K562 (cell line): ENCODE data around the gene FGGY. TPM values are rescaled to one million over a fixed set of nuclear protein-coding genes. Genes with fewer than 3 reads are reported as not detected.

Experiments used
- BCL6 ChIP-seq: fragments of 250-450 bp; sonication (Bioruptor Pico); IDR thresholded peaks from 2 replicates; pipeline ENCODE4 v1.4.0; 2020
- BRCA1 ChIP-seq, 2 experiments: fragments of 450-650 bp in 1 of 2; sonication (generic) in 1 of 2; formaldehyde crosslinking in 1 of 2; IDR thresholded peaks; 2 replicates each; pipeline versions ENCODE4 v1.5.0 to v1.6.1; 2017 to 2020; ENCODE audit warnings: mild to moderate bottlenecking in 1 of 2, missing genetic modification reagents in 1 of 2
- CBFA2T2 ChIP-seq: fragments of 450-650 bp; conservative IDR thresholded peaks from 2 replicates; pipeline ENCODE4 v1.6.1; 2017; ENCODE audit warnings: mild to moderate bottlenecking
- CBFB ChIP-seq: sonication (generic); formaldehyde crosslinking; IDR thresholded peaks from 2 replicates; pipeline ENCODE4 v1.4.0; 2020; ENCODE audit warnings: mild to moderate bottlenecking, missing genetic modification reagents
- DDX20 ChIP-seq: fragments of 450-650 bp; IDR thresholded peaks from 2 replicates; pipeline ENCODE4 v1.6.1; 2016; ENCODE audit warnings: missing genetic modification characterization, low read depth, mild to moderate bottlenecking, missing compliant biosample characterization, moderate library complexity
- ELF2 ChIP-seq: fragments of 250-450 bp; sonication (Bioruptor Pico); IDR thresholded peaks from 2 replicates; pipeline ENCODE4 v1.5.0; 2021; ENCODE audit warnings: mild to moderate bottlenecking
- EWSR1 ChIP-seq: fragments of 450-650 bp; IDR thresholded peaks from 2 replicates; pipeline ENCODE4 v1.6.1; 2018; ENCODE audit warnings: borderline replicate concordance, mild to moderate bottlenecking, low read depth, moderate library complexity; ENCODE audit not compliant: partially characterized antibody
- NBN ChIP-seq: fragments of 450-650 bp; IDR thresholded peaks from 2 replicates; pipeline ENCODE4 v1.6.1; 2016; ENCODE audit warnings: low read depth, mild to moderate bottlenecking
- POLR2G ChIP-seq: fragments of 200-400 bp; formaldehyde crosslinking; IDR thresholded peaks from 2 replicates; pipeline ENCODE4 v1.6.1; 2017; ENCODE audit warnings: low read depth, mild to moderate bottlenecking, antibody characterized with exemption, low read length, moderate library complexity
- PTBP1 ChIP-seq: fragments of 200-400 bp; formaldehyde crosslinking; IDR thresholded peaks from 2 replicates; pipeline ENCODE4 v1.6.1; 2017; ENCODE audit warnings: low read depth, low read length
- SLC30A9 ChIP-seq: fragments of 250-450 bp; sonication (Bioruptor Pico); IDR thresholded peaks from 2 replicates; pipeline ENCODE4 v1.8.0; 2022; ENCODE audit warnings: mild to moderate bottlenecking, moderate library complexity
- TAF7 ChIP-seq: fragments of 450-650 bp; IDR thresholded peaks from 2 replicates; pipeline ENCODE4 v1.6.1; 2016; ENCODE audit warnings: missing genetic modification characterization, missing compliant biosample characterization
- TAF9B ChIP-seq: fragments of 450-650 bp; IDR thresholded peaks from 2 replicates; pipeline ENCODE4 v1.6.1; 2018; ENCODE audit warnings: mild to moderate bottlenecking; ENCODE audit not compliant: partially characterized antibody
- ZC3H11A ChIP-seq: IDR thresholded peaks from 2 replicates; pipeline ENCODE4 v1.6.1; 2012; ENCODE audit warnings: low read depth, low read length, improper control_type of control experiment
- ZNF780A ChIP-seq: fragments of 250-450 bp; sonication (Bioruptor Pico); IDR thresholded peaks from 2 replicates; pipeline ENCODE4 v1.5.0; 2021; ENCODE audit warnings: mild to moderate bottlenecking
- polyA plus RNA-seq, 8 experiments: library from polyadenylated mRNA; depleted of rRNA in 4 of 8; stranded (reverse) in 5 of 8; unstranded in 3 of 8; fragments of >200 nt; fragmentation: Nextera tagmentation in 2 of 8; fragmentation: Illumina TruSeq in 1 of 8; extraction: Ambion mirVana in 2 of 8; extraction: Trizol in 1 of 8; gene quantifications; 2 replicates each; pipeline versions ENCODE4 v1.2.1 to v1.2.3, GENCODE V29; 2011 to 2014; ENCODE audit warnings: inconsistent platforms in 1 of 8, missing spikeins in 1 of 8
- total RNA-seq, 7 experiments: library from RNA; depleted of rRNA in 6 of 7; stranded (reverse); fragments of >200 nt in 6 of 7; fragmentation: Illumina TruSeq in 2 of 7; extraction: Trizol in 2 of 7; gene quantifications; 2 replicates each; pipeline versions ENCODE4 v1.2.1 to v1.2.3, GENCODE V29; 2011 to 2021; ENCODE audit warnings: low replicate concordance in 1 of 7
- TF ChIP-seq, protein P1 (sequence below): sonication (generic); formaldehyde crosslinking; IDR thresholded peaks from 2 replicates; pipeline ENCODE4 v1.5.0; 2020; ENCODE audit warnings: missing genetic modification reagents
- TF ChIP-seq, protein P2 (sequence below): sonication (generic); formaldehyde crosslinking; IDR thresholded peaks from 2 replicates; pipeline ENCODE4 v1.8.0; 2023; ENCODE audit warnings: mild to moderate bottlenecking, missing genetic modification reagents
- TF ChIP-seq, protein P3 (sequence below): fragments of 450-650 bp; formaldehyde crosslinking; IDR thresholded peaks from 2 replicates; pipeline ENCODE4 v1.4.0; 2022; ENCODE audit warnings: missing genetic modification characterization

FGGY gene
- total and polyA plus RNA-seq, 9 of the 15 experiments (the other 6 are each of a cell fraction or from before 2014, with no cell fraction given) = 9.7 to 19.2 (median 12.6) TPM

DNA sequence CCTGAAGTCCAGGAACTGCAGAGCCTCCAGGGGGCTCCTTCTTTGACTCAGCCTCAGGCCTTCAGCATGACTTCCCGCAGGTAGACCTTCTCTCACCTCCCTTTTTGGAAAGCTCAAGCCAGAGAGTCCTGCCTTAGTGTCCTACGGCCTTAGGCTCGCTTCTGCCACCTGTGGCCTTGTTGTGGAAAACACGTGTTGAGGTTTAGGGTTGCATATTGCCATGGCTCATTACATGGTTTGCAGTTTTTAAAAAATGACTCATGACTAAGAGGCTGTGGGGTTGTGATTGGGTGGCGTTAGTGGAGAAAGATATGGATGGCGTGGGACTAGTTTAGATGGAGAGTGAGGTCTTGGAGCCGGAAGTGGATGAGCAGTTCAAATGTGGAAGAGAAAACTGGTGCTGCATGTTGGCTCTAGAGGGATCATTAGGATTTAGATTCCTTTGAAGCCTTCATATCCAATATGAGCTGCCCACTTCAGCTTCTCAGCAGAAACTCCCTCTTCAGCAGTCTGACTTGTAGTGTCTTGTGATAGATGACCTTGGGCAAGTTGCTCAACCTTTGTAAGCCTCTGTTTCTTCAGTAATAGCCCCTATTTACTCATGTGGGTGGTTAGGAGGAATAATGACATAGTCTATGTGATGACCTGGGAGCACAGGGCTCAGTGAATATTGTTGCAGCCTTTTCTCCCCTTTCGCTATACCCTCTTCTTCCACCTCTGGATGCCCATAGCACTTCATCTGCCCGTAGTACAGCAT is 6.5 kb upstream of the FGGY start (continued):
- peak; percentile 30; the same call in 1 of the 2 replicates for TF ChIP-seq CBFA2T2
- no peak for TF ChIP-seq CBFB (CRISPR knock-in tag)
- no peak for TF ChIP-seq NBN
- TF ChIP-seq TAF9B = peak; percentile 19
- no peak for TF ChIP-seq ZNF780A (CRISPR knock-in tag)
- TF ChIP-seq, protein P1, sequence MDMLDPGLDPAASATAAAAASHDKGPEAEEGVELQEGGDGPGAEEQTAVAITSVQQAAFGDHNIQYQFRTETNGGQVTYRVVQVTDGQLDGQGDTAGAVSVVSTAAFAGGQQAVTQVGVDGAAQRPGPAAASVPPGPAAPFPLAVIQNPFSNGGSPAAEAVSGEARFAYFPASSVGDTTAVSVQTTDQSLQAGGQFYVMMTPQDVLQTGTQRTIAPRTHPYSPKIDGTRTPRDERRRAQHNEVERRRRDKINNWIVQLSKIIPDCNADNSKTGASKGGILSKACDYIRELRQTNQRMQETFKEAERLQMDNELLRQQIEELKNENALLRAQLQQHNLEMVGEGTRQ (CRISPR knock-in tag) = peak; percentile 41
- TF ChIP-seq BRCA1 (IDR thresholded peaks at IDR 0.05) = no peak
- no peak for TF ChIP-seq BRCA1 (CRISPR knock-in tag; IDR thresholded peaks at IDR 0.05)
- no peak for TF ChIP-seq BCL6 (CRISPR knock-in tag)
- TF ChIP-seq EWSR1 = no peak
- TF ChIP-seq POLR2G = no peak
- no peak for TF ChIP-seq DDX20 (tag)
- no peak for TF ChIP-seq SLC30A9
- TF ChIP-seq ZC3H11A = no peak
- no peak for TF ChIP-seq TAF7
- TF ChIP-seq, protein P2, sequence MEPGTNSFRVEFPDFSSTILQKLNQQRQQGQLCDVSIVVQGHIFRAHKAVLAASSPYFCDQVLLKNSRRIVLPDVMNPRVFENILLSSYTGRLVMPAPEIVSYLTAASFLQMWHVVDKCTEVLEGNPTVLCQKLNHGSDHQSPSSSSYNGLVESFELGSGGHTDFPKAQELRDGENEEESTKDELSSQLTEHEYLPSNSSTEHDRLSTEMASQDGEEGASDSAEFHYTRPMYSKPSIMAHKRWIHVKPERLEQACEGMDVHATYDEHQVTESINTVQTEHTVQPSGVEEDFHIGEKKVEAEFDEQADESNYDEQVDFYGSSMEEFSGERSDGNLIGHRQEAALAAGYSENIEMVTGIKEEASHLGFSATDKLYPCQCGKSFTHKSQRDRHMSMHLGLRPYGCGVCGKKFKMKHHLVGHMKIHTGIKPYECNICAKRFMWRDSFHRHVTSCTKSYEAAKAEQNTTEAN = 0 out of 2 replicates have a peak, but pooled peaks have one; percentile 41
- TF ChIP-seq ELF2 (CRISPR knock-in tag) = no peak
- TF ChIP-seq, protein P3, sequence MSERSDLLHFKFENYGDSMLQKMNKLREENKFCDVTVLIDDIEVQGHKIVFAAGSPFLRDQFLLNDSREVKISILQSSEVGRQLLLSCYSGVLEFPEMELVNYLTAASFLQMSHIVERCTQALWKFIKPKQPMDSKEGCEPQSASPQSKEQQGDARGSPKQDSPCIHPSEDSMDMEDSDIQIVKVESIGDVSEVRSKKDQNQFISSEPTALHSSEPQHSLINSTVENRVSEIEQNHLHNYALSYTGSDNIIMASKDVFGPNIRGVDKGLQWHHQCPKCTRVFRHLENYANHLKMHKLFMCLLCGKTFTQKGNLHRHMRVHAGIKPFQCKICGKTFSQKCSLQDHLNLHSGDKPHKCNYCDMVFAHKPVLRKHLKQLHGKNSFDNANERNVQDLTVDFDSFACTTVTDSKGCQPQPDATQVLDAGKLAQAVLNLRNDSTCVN (CRISPR knock-in tag) = peak; percentile 31; the same call in 1 of the 2 replicates
- TF ChIP-seq PTBP1 = no peak
